Gastrocnemius medialis (tissue), 4 donors: ENCODE results near the gene AMBN.

Source experiments
- POLR2A ChIP-seq, 2 donors: fragments of 450-650 bp; IDR thresholded peaks; one replicate each; pipeline ENCODE4 v1.6.1; 2017; ENCODE audit warnings: antibody characterized with exemption in 2 of 2, mild to moderate bottlenecking in 2 of 2, moderate library complexity in 2 of 2
- TF ChIP-seq, protein P1 (sequence below), 5 experiments: fragments of 450-650 bp in 3 of 5; fragments of 200-600 bp in 2 of 5; sonication (generic) in 2 of 5; IDR thresholded peaks in 4 of 5; conservative IDR thresholded peaks in 1 of 5; 1 replicate in 4 of 5; 2 replicates in 1 of 5; pipeline ENCODE4 v1.5.1; 2016 to 2019; ENCODE audit warnings: antibody characterized with exemption in 5 of 5, mild to moderate bottlenecking in 3 of 5, moderate library complexity in 3 of 5

DNA sequence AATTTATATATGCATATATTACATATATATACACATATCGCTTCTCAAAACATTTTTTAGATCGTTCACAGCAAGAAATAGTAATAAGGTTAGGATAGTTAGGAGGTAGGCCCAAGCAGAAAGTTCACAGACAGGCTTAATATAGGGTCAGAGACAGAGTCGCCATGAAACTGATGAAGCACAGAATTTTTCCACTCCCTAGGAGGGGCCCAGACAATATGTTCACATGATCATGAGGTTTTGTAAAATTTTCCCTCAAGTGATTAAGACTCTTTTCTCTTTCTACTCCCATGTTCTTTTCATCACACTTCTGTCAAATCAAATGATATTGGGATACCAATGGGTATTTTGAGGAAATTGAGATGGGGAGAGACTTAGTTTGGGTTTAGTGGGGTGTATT, 31.3 kb downstream of the AMBN start:
- TF ChIP-seq, protein P1, sequence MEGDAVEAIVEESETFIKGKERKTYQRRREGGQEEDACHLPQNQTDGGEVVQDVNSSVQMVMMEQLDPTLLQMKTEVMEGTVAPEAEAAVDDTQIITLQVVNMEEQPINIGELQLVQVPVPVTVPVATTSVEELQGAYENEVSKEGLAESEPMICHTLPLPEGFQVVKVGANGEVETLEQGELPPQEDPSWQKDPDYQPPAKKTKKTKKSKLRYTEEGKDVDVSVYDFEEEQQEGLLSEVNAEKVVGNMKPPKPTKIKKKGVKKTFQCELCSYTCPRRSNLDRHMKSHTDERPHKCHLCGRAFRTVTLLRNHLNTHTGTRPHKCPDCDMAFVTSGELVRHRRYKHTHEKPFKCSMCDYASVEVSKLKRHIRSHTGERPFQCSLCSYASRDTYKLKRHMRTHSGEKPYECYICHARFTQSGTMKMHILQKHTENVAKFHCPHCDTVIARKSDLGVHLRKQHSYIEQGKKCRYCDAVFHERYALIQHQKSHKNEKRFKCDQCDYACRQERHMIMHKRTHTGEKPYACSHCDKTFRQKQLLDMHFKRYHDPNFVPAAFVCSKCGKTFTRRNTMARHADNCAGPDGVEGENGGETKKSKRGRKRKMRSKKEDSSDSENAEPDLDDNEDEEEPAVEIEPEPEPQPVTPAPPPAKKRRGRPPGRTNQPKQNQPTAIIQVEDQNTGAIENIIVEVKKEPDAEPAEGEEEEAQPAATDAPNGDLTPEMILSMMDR (IDR thresholded peaks at IDR 0.05 in 4 of 5, conservative IDR thresholded peaks at IDR 0.05 in 1 of 5): no peak
- no peak for TF ChIP-seq POLR2A (IDR thresholded peaks at IDR 0.05)
